A673 (cell line): Measurements from ENCODE around the gene ACKR1.

Experiments used
- EZH2 ChIP-seq: fragments of 200-600 bp; sonication (generic); IDR thresholded peaks from 2 replicates; pipeline ENCODE4 v1.6.1; 2017; ENCODE audit warnings: borderline replicate concordance, low read depth, mild to moderate bottlenecking, mixed read lengths, antibody characterized with exemption, low read length; ENCODE audit not compliant: poor library complexity, severe bottlenecking
- TF ChIP-seq, protein P1 (sequence below): fragments of 300-800, 200-600 bp; sonication (generic); conservative IDR thresholded peaks from 2 replicates; pipeline ENCODE4 v1.5.1; 2017; ENCODE audit warnings: low read depth, mild to moderate bottlenecking, antibody characterized with exemption, low read length, moderate library complexity, mixed read lengths

DNA sequence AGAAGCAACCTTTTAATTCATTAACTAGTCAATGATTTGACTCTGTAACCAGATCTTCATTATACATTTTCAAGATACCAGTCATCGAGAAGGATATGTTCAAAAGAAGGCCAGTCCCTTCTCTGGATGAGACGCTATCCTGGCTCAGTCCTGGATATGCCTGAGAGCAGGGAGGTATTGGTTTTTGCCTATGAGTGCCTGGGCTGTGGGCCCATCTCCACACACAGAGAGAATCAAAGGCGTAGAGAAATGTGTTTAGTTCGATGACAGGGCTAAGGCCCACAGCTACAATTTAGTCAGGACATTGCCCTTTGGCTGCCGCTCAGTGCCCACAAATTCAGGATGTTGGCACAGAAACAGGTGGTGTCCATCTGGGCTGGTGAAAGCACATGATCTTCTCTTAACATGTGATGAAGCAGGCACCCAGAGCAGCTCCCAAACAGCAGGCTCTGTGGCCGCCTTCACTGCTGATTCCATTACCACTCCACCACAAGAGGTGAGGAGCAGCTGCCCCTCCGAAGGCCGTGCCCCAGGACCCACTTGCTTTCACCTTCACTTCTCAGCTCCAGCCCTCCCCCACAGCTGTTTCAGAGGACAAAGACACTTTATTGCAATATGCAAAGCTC, 24.7 kb downstream of the ACKR1 start:
- TF ChIP-seq, protein P1, sequence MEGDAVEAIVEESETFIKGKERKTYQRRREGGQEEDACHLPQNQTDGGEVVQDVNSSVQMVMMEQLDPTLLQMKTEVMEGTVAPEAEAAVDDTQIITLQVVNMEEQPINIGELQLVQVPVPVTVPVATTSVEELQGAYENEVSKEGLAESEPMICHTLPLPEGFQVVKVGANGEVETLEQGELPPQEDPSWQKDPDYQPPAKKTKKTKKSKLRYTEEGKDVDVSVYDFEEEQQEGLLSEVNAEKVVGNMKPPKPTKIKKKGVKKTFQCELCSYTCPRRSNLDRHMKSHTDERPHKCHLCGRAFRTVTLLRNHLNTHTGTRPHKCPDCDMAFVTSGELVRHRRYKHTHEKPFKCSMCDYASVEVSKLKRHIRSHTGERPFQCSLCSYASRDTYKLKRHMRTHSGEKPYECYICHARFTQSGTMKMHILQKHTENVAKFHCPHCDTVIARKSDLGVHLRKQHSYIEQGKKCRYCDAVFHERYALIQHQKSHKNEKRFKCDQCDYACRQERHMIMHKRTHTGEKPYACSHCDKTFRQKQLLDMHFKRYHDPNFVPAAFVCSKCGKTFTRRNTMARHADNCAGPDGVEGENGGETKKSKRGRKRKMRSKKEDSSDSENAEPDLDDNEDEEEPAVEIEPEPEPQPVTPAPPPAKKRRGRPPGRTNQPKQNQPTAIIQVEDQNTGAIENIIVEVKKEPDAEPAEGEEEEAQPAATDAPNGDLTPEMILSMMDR = no peak
- TF ChIP-seq EZH2 = no peak
